Hepatocyte (in vitro differentiated cells): ENCODE measurements around the gene SYPL2.

Source experiments
- EZH2 ChIP-seq: fragments of 200-600 bp; sonication (generic); IDR thresholded peaks from 2 replicates; pipeline ENCODE4 v1.6.1; 2016; ENCODE audit warnings: antibody characterized with exemption, mild to moderate bottlenecking, borderline replicate concordance
- EZH2phosphoT487 ChIP-seq: fragments of 200-600 bp; sonication (generic); IDR thresholded peaks from one replicate; pipeline ENCODE4 v1.6.1; 2018; ENCODE audit warnings: antibody characterized with exemption, mild to moderate bottlenecking, low read depth, moderate library complexity; ENCODE audit not compliant: unreplicated experiment, severe bottlenecking
- TF ChIP-seq, protein P1 (sequence below): fragments of 200-600 bp; sonication (generic); IDR thresholded peaks from 2 replicates; pipeline ENCODE4 v1.5.1; 2016; ENCODE audit warnings: antibody characterized with exemption, mild to moderate bottlenecking; ENCODE audit not compliant: poor library complexity

- TF ChIP-seq, protein P1, sequence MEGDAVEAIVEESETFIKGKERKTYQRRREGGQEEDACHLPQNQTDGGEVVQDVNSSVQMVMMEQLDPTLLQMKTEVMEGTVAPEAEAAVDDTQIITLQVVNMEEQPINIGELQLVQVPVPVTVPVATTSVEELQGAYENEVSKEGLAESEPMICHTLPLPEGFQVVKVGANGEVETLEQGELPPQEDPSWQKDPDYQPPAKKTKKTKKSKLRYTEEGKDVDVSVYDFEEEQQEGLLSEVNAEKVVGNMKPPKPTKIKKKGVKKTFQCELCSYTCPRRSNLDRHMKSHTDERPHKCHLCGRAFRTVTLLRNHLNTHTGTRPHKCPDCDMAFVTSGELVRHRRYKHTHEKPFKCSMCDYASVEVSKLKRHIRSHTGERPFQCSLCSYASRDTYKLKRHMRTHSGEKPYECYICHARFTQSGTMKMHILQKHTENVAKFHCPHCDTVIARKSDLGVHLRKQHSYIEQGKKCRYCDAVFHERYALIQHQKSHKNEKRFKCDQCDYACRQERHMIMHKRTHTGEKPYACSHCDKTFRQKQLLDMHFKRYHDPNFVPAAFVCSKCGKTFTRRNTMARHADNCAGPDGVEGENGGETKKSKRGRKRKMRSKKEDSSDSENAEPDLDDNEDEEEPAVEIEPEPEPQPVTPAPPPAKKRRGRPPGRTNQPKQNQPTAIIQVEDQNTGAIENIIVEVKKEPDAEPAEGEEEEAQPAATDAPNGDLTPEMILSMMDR, result no peak
- TF ChIP-seq EZH2, result no peak
- TF ChIP-seq EZH2phosphoT487, result no peak
These were observed 46.9 kb downstream of the SYPL2 start for GRCh38 chr1:109513110-109513710.
